Keratinocyte (primary cell): ENCODE measurements around the gene CLCN1. TPM values are rescaled to one million over a fixed set of nuclear protein-coding genes. Genes with fewer than 3 reads are reported as not detected.

Source experiments
- DNase-seq: peaks from one replicate; pipeline ENCODE4 v3.0.0-alpha.2; 2011; ENCODE audit warnings: low read depth, missing footprints, low spot score
- FAIRE-seq: peaks from 2 replicates; lab custom pipeline; 2011; peaks lifted over from hg19 to GRCh38; lab: Jason Lieb, UNC
- H2AFZ ChIP-seq: 2 replicates; pipeline ENCODE4 v1.6.0; 2012; ENCODE audit warnings: low read length, control low read depth, inconsistent platforms; ENCODE audit not compliant: control insufficient read depth
- H3K27ac ChIP-seq: 2 replicates; pipeline ENCODE4 v1.5.1; 2011; ENCODE audit warnings: low read length; ENCODE audit not compliant: control insufficient read depth, insufficient read depth
- H3K27me3 ChIP-seq: 3 replicates; pipeline ENCODE4 v1.6.0; 2011; ENCODE audit warnings: low read length; ENCODE audit not compliant: control insufficient read depth, insufficient read depth; ENCODE audit errors: extremely low read depth
- H3K36me3 ChIP-seq, 2 experiments: 2 replicates in 1 of 2; 3 replicates in 1 of 2; pipeline ENCODE4 v1.5.1; 2011; ENCODE audit warnings: low read length in 2 of 2, mild to moderate bottlenecking in 1 of 2; ENCODE audit not compliant: control insufficient read depth in 2 of 2, insufficient read depth in 2 of 2; ENCODE audit errors: extremely low read depth in 1 of 2
- H3K4me1 ChIP-seq: 3 replicates; pipeline ENCODE4 v1.5.1; 2011; ENCODE audit warnings: low read length; ENCODE audit not compliant: control insufficient read depth, insufficient read depth; ENCODE audit errors: extremely low read depth
- H3K4me2 ChIP-seq: 3 replicates; pipeline ENCODE4 v1.6.0; 2011; ENCODE audit warnings: low read depth, low read length; ENCODE audit not compliant: control insufficient read depth, insufficient read depth; ENCODE audit errors: extremely low read depth
- H3K4me3 ChIP-seq, 3 experiments: fragments of 200-600 bp in 1 of 3; sonication (generic) in 1 of 3; 2 replicates in 2 of 3; 3 replicates in 1 of 3; pipeline ENCODE4 v1.5.1; 2011 to 2016; ENCODE audit warnings: low read length in 3 of 3, mild to moderate bottlenecking in 3 of 3, control low read depth in 2 of 3, inconsistent platforms in 1 of 3, low read depth in 1 of 3, mixed read lengths in 1 of 3, mixed run types in 1 of 3, moderate library complexity in 1 of 3; ENCODE audit not compliant: control insufficient read depth in 2 of 3, insufficient read depth in 2 of 3; ENCODE audit errors: extremely low read depth in 1 of 3
- H3K79me2 ChIP-seq: 2 replicates; pipeline ENCODE4 v1.6.0; 2012; ENCODE audit warnings: low read length; ENCODE audit not compliant: control insufficient read depth, insufficient read depth
- H3K9ac ChIP-seq: 3 replicates; pipeline ENCODE4 v1.6.0; 2011; ENCODE audit warnings: low read length; ENCODE audit not compliant: control insufficient read depth, insufficient read depth; ENCODE audit errors: extremely low read depth
- H3K9me1 ChIP-seq: 3 replicates; pipeline ENCODE4 v1.6.0; 2011; ENCODE audit warnings: low read length; ENCODE audit not compliant: control insufficient read depth, insufficient read depth; ENCODE audit errors: extremely low read depth
- H3K9me3 ChIP-seq: 2 replicates; pipeline ENCODE4 v1.5.1; 2012; ENCODE audit warnings: low read depth, low read length; ENCODE audit not compliant: control insufficient read depth
- H4K20me1 ChIP-seq: 3 replicates; pipeline ENCODE4 v1.6.0; 2011; ENCODE audit warnings: low read length; ENCODE audit not compliant: control insufficient read depth, insufficient read depth; ENCODE audit errors: extremely low read depth
- CTCF ChIP-seq, 3 experiments: IDR thresholded peaks in 1 of 3; conservative IDR thresholded peaks in 1 of 3; optimal IDR thresholded peaks in 1 of 3; 2 replicates in 2 of 3; 3 replicates in 1 of 3; pipeline versions ENCODE3 to v1.5.1; 2011; ENCODE audit warnings: low read length in 3 of 3, mild to moderate bottlenecking in 3 of 3, moderate library complexity in 2 of 3, control low read depth in 1 of 3, inconsistent platforms in 1 of 3; ENCODE audit not compliant: insufficient read depth in 2 of 3; ENCODE audit errors: extremely low read depth in 1 of 3
- EZH2 ChIP-seq: IDR thresholded peaks from one replicate; pipeline ENCODE4 v1.6.1; 2012; ENCODE audit warnings: inconsistent platforms, mild to moderate bottlenecking, low read length, moderate library complexity
- dilution Hi-C: fragments of 300-500 bp; cut with MboI; formaldehyde crosslinking; loops from one replicate; pipeline ENCODE4 v1.7.0; 2020; ENCODE audit warnings: low sequenced_read_pairs; ENCODE audit not compliant: extremely low pct_ligation_motif_present
- polyA plus RNA-seq, 5 experiments: library from polyadenylated mRNA; depleted of rRNA in 3 of 5; stranded (reverse) in 3 of 5; stranded (forward) in 1 of 5; unstranded in 1 of 5; fragments of >200 nt; gene quantifications; 1 replicate in 1 of 5; 2 replicates in 3 of 5; 3 replicates in 1 of 5; pipeline versions ENCODE4 v1.2.1 to v1.2.3, GENCODE V29; 2011 to 2012; ENCODE audit warnings: missing spikeins in 2 of 5, low read depth in 1 of 5, low replicate concordance in 1 of 5

Gene CLCN1
- polyA plus RNA-seq, 1 donor (not counting 4 experiments of a cell fraction or from before 2014, with no cell fraction given) = not detected

- Histone ChIP-seq H3K79me2 (no peaks in the 10 kb centered on the region), H2AFZ (no peak overlapping the region), H3K4me2 (no peak overlapping the region), H3K27me3 (no peaks in the 10 kb centered on the region), H4K20me1 (no peaks in the 10 kb centered on the region), H3K4me1 (peaks cover 31% of the 10 kb centered on the region), H3K4me3 (no peak overlapping the region), H3K9ac (no peak overlapping the region), H3K9me1 (no peaks in the 10 kb centered on the region), H3K27ac (no peak overlapping the region), H3K36me3 (no peaks in the 10 kb centered on the region), H3K9me3 (no peaks in the 10 kb centered on the region)
- DNase-seq (no peak), FAIRE-seq (no peak)
- TF ChIP-seq CTCF (optimal IDR thresholded peaks at IDR 0.05 in 1 of 3, IDR thresholded peaks at IDR 0.05 in 1 of 3, conservative IDR thresholded peaks at IDR 0.05 in 1 of 3; ENCODE audit: extremely low read depth in 1 of 3, insufficient read depth in 2 of 3, low read length in 3 of 3) = no peak
- TF ChIP-seq EZH2 = no peak
- dilution Hi-C loops = no loop called here
Observed at GRCh38 chr7:143374561-143374960, 58.6 kb downstream of the CLCN1 start.

GRCh38 chr7:143375298-143376034, 59.6 kb downstream of the CLCN1 start:
- Histone ChIP-seq H2AFZ (no peak overlapping the region), H3K9ac (no peak overlapping the region), H3K9me3 (no peaks in the 10 kb centered on the region), H3K4me3 (no peak overlapping the region), H3K79me2 (no peaks in the 10 kb centered on the region), H3K27me3 (no peaks in the 10 kb centered on the region), H3K36me3 (no peaks in the 10 kb centered on the region), H3K4me2 (no peak overlapping the region), H3K4me1 (peaks cover 36% of the 10 kb centered on the region), H4K20me1 (no peaks in the 10 kb centered on the region), H3K27ac (no peak overlapping the region), H3K9me1 (no peaks in the 10 kb centered on the region)
- dilution Hi-C loops = no loop called here
- no peak for DNase-seq
- TF ChIP-seq EZH2 (no peak), CTCF (optimal IDR thresholded peaks at IDR 0.05 in 1 of 3, IDR thresholded peaks at IDR 0.05 in 1 of 3, conservative IDR thresholded peaks at IDR 0.05 in 1 of 3; ENCODE audit: extremely low read depth in 1 of 3, insufficient read depth in 2 of 3, low read length in 3 of 3) (no peak)
- FAIRE-seq = no peak
